Neural cell (in vitro differentiated cells): ENCODE data around the gene GLI3. TPM values are rescaled to one million over a fixed set of nuclear protein-coding genes. Genes with fewer than 3 reads are reported as not detected.

Source experiments
- H2AFZ ChIP-seq: fragments of 200-600, 300-800 bp; sonication (generic), shearing (Covaris generic); 2 replicates; pipeline ENCODE4 v1.6.0; 2014; ENCODE audit warnings: low read depth, mild to moderate bottlenecking, antibody characterized with exemption, low read length, moderate library complexity
- H3F3A ChIP-seq: fragments of 200-600 bp; shearing (Covaris generic); 2 replicates; pipeline ENCODE4 v1.6.1; 2016; ENCODE audit warnings: mild to moderate bottlenecking, moderate library complexity, mixed read lengths, antibody characterized with exemption, low read length; ENCODE audit not compliant: insufficient read depth, poor library complexity, severe bottlenecking
- H3K27ac ChIP-seq: fragments of 200-600, 300-800 bp; sonication (generic), shearing (Covaris generic); 2 replicates; pipeline ENCODE4 v1.5.1; 2014; ENCODE audit warnings: mild to moderate bottlenecking, low read length, moderate library complexity
- H3K27me3 ChIP-seq: fragments of 300-800, 200-600 bp; sonication (generic), shearing (Covaris generic); 2 replicates; pipeline ENCODE4 v1.6.0; 2014; ENCODE audit warnings: mild to moderate bottlenecking, low read depth, low read length, moderate library complexity; ENCODE audit not compliant: insufficient read depth
- H3K36me3 ChIP-seq: fragments of 300-800, 200-600 bp; sonication (generic), shearing (Covaris generic); 2 replicates; pipeline ENCODE4 v1.5.1; 2014; ENCODE audit warnings: mild to moderate bottlenecking, antibody characterized with exemption, low read length, moderate library complexity; ENCODE audit not compliant: insufficient read depth
- H3K4me2 ChIP-seq: fragments of 300-800, 200-600 bp; sonication (generic), shearing (Covaris generic); 2 replicates; pipeline ENCODE4 v1.6.0; 2014; ENCODE audit warnings: mild to moderate bottlenecking, low read length
- H3K4me3 ChIP-seq: fragments of 300-800, 200-600 bp; sonication (generic), shearing (Covaris generic); 2 replicates; pipeline ENCODE4 v1.5.1; 2014; ENCODE audit warnings: mild to moderate bottlenecking, low read length, moderate library complexity
- H3K79me2 ChIP-seq: fragments of 200-600 bp; shearing (Covaris generic); replicated peaks from 2 replicates; pipeline ENCODE4 v1.6.0; 2014; ENCODE audit warnings: mild to moderate bottlenecking, low read length, moderate library complexity; ENCODE audit not compliant: insufficient read depth
- H3K9ac ChIP-seq: fragments of 300-800, 200-600 bp; sonication (generic), shearing (Covaris generic); 2 replicates; pipeline ENCODE4 v1.6.1; 2016; ENCODE audit warnings: mild to moderate bottlenecking, low read length, mixed read lengths
- H3K9me2 ChIP-seq: fragments of 200-600 bp; shearing (Covaris generic); 2 replicates; pipeline ENCODE4 v1.6.1; 2016; ENCODE audit warnings: mild to moderate bottlenecking, low read length, mixed read lengths; ENCODE audit not compliant: insufficient read depth
- H3K9me3 ChIP-seq: fragments of 200-600, 300-800 bp; sonication (generic), shearing (Covaris generic); 2 replicates; pipeline ENCODE4 v1.6.1; 2016; ENCODE audit warnings: mild to moderate bottlenecking, mixed run types, low read length, moderate library complexity, mixed read lengths
- H4K20me1 ChIP-seq: fragments of 200-600 bp; shearing (Covaris generic); 2 replicates; pipeline ENCODE4 v1.6.1; 2016; ENCODE audit warnings: mild to moderate bottlenecking, mixed run types; ENCODE audit not compliant: insufficient read depth
- EP300 ChIP-seq: fragments of 450-650 bp; conservative IDR thresholded peaks from 2 replicates; pipeline ENCODE4 v1.6.1; 2014; ENCODE audit warnings: antibody characterized with exemption, mild to moderate bottlenecking, moderate library complexity; ENCODE audit not compliant: poor library complexity, severe bottlenecking
- EZH2 ChIP-seq: fragments of 200-600, 300-800 bp; shearing (Covaris generic), sonication (generic); IDR thresholded peaks from 2 replicates; pipeline ENCODE4 v1.6.1; 2014; ENCODE audit warnings: antibody characterized with exemption, low read length, borderline replicate concordance, mild to moderate bottlenecking; ENCODE audit not compliant: insufficient read depth, poor library complexity, severe bottlenecking
- MXI1 ChIP-seq: fragments of 450-650 bp; conservative IDR thresholded peaks from 2 replicates; pipeline ENCODE4 v1.6.1; 2014; ENCODE audit warnings: antibody characterized with exemption, mild to moderate bottlenecking; ENCODE audit not compliant: poor library complexity, severe bottlenecking
- POLR2AphosphoS5 ChIP-seq: IDR thresholded peaks from 2 replicates; pipeline ENCODE4 v1.6.1; 2012
- RAD21 ChIP-seq: fragments of 450-650 bp; conservative IDR thresholded peaks from 2 replicates; pipeline ENCODE4 v1.6.1; 2014; ENCODE audit warnings: antibody characterized with exemption, mild to moderate bottlenecking, moderate library complexity
- REST ChIP-seq: IDR thresholded peaks from 2 replicates; pipeline ENCODE4 v1.6.1; 2012; ENCODE audit warnings: borderline replicate concordance
- SMC3 ChIP-seq: fragments of 450-650 bp; conservative IDR thresholded peaks from 2 replicates; pipeline ENCODE4 v1.6.1; 2014; ENCODE audit warnings: antibody characterized with exemption, mild to moderate bottlenecking, moderate library complexity; ENCODE audit not compliant: poor library complexity
- TAF1 ChIP-seq: IDR thresholded peaks from 2 replicates; pipeline ENCODE4 v1.6.1; 2012; ENCODE audit warnings: low read depth
- polyA plus RNA-seq: library from polyadenylated mRNA; depleted of rRNA; stranded (reverse); fragments of >200 nt; gene quantifications from 2 replicates; pipeline ENCODE4 v1.2.3, GENCODE V29; 2014
- TF ChIP-seq, protein P1 (sequence below): fragments of 450-650 bp; IDR thresholded peaks from 2 replicates; pipeline ENCODE4 v1.5.1; 2014; ENCODE audit warnings: antibody characterized with exemption, mild to moderate bottlenecking, moderate library complexity; ENCODE audit not compliant: poor library complexity, severe bottlenecking

GLI3 gene
- polyA plus RNA-seq, 1 donor from 2014 or later = 0.19 TPM

DNA sequence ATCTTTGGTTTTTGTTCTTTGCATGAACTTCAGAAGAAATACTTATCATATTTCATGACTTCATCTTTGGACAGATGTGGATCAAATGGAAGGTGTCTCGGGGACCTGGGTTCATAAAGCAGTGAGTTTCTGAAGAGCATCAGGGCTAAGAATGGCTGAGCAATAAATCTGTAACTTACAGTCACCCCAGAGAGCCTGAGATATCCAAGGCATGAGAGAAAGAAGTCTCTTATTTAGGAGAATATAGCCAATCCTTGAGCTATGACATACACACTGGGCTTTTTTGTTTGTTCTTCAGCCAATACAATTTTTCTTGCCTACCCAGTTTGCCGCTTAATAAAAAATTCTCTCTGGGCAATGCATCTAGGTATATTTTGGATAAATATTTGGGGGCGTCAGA, 281.6 kb downstream of the GLI3 start:
- Histone ChIP-seq H3F3A (no peaks in the 10 kb centered on the region), H3K4me3 (no peak overlapping the region), H2AFZ (no peak overlapping the region), H4K20me1 (no peaks in the 10 kb centered on the region), H3K27me3 (no peaks in the 10 kb centered on the region), H3K36me3 (no peaks in the 10 kb centered on the region), H3K9me2 (no peaks in the 10 kb centered on the region), H3K9ac (no peak overlapping the region), H3K27ac (no peak overlapping the region), H3K79me2 (no peaks in the 10 kb centered on the region), H3K9me3 (no peaks in the 10 kb centered on the region), H3K4me2 (no peak overlapping the region)
- TF ChIP-seq EZH2 (no peak), MXI1 (no peak), TAF1 (no peak), REST (no peak), POLR2AphosphoS5 (no peak), SMC3 (no peak), EP300 (no peak), RAD21 (no peak)
- TF ChIP-seq, protein P1, sequence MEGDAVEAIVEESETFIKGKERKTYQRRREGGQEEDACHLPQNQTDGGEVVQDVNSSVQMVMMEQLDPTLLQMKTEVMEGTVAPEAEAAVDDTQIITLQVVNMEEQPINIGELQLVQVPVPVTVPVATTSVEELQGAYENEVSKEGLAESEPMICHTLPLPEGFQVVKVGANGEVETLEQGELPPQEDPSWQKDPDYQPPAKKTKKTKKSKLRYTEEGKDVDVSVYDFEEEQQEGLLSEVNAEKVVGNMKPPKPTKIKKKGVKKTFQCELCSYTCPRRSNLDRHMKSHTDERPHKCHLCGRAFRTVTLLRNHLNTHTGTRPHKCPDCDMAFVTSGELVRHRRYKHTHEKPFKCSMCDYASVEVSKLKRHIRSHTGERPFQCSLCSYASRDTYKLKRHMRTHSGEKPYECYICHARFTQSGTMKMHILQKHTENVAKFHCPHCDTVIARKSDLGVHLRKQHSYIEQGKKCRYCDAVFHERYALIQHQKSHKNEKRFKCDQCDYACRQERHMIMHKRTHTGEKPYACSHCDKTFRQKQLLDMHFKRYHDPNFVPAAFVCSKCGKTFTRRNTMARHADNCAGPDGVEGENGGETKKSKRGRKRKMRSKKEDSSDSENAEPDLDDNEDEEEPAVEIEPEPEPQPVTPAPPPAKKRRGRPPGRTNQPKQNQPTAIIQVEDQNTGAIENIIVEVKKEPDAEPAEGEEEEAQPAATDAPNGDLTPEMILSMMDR = no peak

DNA sequence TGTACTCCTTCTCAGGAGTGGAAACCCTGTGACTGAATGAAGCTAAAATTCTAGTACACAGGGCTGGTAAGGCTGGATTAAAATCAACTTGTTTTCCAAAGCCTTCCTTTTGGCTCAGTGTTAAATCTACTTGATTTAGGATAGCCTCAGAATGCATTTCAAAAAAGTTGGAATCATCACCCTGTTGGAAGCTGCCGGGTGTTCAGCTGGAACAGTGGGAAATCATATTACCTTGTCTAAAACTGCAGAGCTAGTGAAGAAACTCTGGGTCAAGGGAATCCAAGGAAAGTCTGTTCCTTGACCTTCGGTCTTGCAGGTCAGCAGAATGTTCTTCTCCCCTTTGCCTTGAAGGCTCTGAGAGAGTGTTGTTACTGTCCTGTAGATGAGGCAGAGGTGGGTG, 282.0 kb downstream of the GLI3 start:
- no peak overlapping the region for H3K4me2 ChIP-seq
- H3K9me2 ChIP-seq = no peaks in the 10 kb centered on the region
- no peak overlapping the region for H3K9ac ChIP-seq
- no peak for TF ChIP-seq RAD21
- TF ChIP-seq REST = no peak
- TF ChIP-seq EP300 = no peak
- TF ChIP-seq, protein P1 = no peak
- TF ChIP-seq MXI1 = no peak
- no peak for TF ChIP-seq POLR2AphosphoS5
- no peak for TF ChIP-seq EZH2
- no peak for TF ChIP-seq TAF1
- TF ChIP-seq SMC3 = no peak
- no peaks in the 10 kb centered on the region for H3F3A ChIP-seq
- H3K9me3 ChIP-seq = no peaks in the 10 kb centered on the region
- no peak overlapping the region for H3K27ac ChIP-seq
- H3K36me3 ChIP-seq = no peaks in the 10 kb centered on the region
- H3K27me3 ChIP-seq = no peaks in the 10 kb centered on the region
- H3K4me3 ChIP-seq = no peak overlapping the region
- no peaks in the 10 kb centered on the region for H3K79me2 ChIP-seq
- no peak overlapping the region for H2AFZ ChIP-seq
- H4K20me1 ChIP-seq = no peaks in the 10 kb centered on the region
